A549 (cell line): ENCODE measurements around the gene TIGD2.

Experiments
- BHLHE40 ChIP-seq: IDR thresholded peaks from 2 replicates; pipeline ENCODE4 v1.6.1; 2012; ENCODE audit warnings: low read depth, low read length, inconsistent platforms
- CBX2 ChIP-seq: fragments of 200-600 bp; sonication (generic); IDR thresholded peaks from 2 replicates; pipeline ENCODE4 v1.6.1; 2016; ENCODE audit warnings: low read depth, mild to moderate bottlenecking, borderline replicate concordance
- CTCF ChIP-seq: fragments of >200 bp; sonication (Bioruptor Twin); formaldehyde crosslinking; IDR thresholded peaks from 3 replicates; pipeline ENCODE4 v1.5.1; 2016
- NR3C1 ChIP-seq: fragments of >200 bp; sonication (Bioruptor Twin); formaldehyde crosslinking; IDR thresholded peaks from 3 replicates; pipeline ENCODE4 v1.6.1; 2017
- POLR2A ChIP-seq: IDR thresholded peaks from 2 replicates; pipeline ENCODE4 v1.6.1; 2012; ENCODE audit warnings: mild to moderate bottlenecking, low read length
- REST ChIP-seq: fragments of 200-600 bp; sonication (generic); IDR thresholded peaks from 2 replicates; pipeline ENCODE4 v1.6.1; 2016; ENCODE audit warnings: antibody characterized with exemption, mild to moderate bottlenecking, moderate library complexity
- RFX5 ChIP-seq: fragments of 450-650 bp; IDR thresholded peaks from 2 replicates; pipeline ENCODE4 v1.7.1; 2014; ENCODE audit warnings: antibody characterized with exemption, mild to moderate bottlenecking, moderate library complexity

GRCh38 chr4:89111833-89112563 lies 665 bp downstream of the TIGD2 start:
- TF ChIP-seq POLR2A (no peak), BHLHE40 (no peak), REST (no peak), CTCF (no peak), RFX5 (no peak), NR3C1 (no peak), CBX2 (no peak)
